Jurkat, Clone E6-1 (cell line): ENCODE results near the gene IDI1.
"Not testable (repeated sequence)": the region's sequence is repeated elsewhere in the genome, so short reads cannot be mapped to it uniquely, and the experiment has no call there.

Experiments used
- DNase-seq: peaks from one replicate; pipeline ENCODE4 v3.0.0-alpha.2; 2011; ENCODE audit warnings: low read depth, low spot score
- H3K4me3 ChIP-seq: 2 replicates; pipeline ENCODE4 v1.5.1; 2011; ENCODE audit warnings: mild to moderate bottlenecking, low read length, control low read depth, moderate library complexity

The IDI1 gene

GRCh38 chr10:1043532-1043995, 5.4 kb downstream of the IDI1 start:
- H3K4me3 ChIP-seq = no peak overlapping the region
- DNase-seq = no peak

DNA sequence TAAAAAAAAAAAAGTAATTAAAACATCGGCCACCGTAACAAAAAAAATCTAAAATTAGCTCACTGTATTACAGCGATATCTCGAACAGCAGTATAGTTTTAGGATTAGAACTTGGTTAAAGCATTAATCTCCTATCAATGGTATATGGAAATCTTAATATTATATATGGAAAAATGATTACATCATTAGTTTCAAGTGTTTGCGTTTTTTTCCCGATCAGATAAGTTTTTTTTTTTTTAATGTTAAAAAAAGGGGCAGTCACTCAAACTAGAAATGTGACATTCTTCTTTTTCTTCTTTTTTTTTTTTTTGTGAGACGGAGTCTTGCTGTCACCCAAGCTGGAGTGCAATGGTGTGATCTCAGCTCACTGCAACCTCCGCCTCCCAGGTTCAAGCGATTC, 7.4 kb downstream of the IDI1 start:
- DNase-seq = no peak
- H3K4me3 ChIP-seq = no peak overlapping the region

- no peak overlapping the region for H3K4me3 ChIP-seq
- DNase-seq = no peak
Measured at GRCh38 chr10:1040133-1040532, 8.8 kb downstream of the IDI1 start.

- not testable (repeated sequence) for H3K4me3 ChIP-seq, DNase-seq
Measured at GRCh38 chr10:1038769-1039168, 10.2 kb downstream of the IDI1 start.

DNA sequence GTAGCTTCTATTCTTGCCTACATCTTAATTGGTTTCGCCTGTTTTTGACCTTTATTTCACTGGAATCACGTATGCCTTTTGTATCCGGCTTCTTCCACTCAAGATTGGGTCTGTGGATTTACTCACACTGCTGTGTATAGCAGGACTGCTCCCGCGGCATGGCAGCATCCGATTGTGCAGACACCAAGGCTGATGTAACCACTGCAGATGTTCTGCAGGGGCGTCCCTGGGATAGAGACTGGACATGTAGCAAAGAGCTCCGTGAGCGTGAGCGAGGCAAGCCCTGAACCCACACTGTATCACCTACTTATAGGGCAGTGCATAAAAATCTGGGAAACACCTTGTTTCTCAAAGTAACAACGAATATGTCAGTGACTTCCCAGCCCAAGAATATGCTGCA, 11.8 kb downstream of the IDI1 start:
- DNase-seq = no peak
- H3K4me3 ChIP-seq = no peak overlapping the region

DNA sequence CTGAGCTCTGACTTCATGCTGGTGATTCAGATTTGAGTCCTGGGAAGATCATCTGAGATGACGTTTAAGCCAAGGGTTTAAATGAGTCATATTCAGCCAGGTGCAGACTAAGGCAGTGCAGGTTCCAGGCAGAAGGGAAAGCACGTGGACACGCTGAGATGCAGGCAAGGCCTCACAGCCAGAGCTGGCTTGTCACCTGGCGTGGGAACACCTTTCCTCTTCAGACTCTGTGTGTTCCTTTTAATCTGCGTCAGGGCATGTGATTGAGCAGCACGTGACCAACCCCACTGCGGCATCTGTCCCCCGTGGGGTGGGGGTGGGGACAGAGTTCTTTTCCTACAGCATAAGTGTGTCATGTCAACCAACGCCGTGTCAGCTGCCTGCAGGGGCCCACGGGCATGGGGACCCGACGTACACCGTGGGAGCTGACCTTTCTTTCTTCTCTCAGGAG, 12.6 kb downstream of the IDI1 start:
- H3K4me3 ChIP-seq = no peak overlapping the region
- no peak for DNase-seq

DNA sequence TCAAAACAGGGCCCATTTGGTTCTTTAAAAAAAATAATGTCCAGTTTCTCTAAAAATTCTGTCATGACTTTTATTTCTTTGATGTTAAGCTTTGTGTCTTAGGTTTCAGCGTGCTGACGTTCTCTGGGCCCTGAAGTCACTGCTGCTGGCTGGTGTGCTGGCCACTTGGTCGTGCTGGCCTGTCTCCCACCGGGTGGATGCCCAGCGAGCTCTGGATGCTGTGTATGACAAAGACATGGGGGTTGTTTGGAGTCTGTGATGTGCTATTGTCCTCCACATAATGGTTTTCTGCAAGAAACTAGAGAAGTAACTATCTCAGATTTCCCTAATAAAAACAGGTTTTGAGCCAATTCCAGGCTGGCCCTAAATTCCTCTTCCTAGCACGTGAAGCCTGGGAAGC, 13.7 kb downstream of the IDI1 start:
- no peak for DNase-seq
- no peak overlapping the region for H3K4me3 ChIP-seq

DNA sequence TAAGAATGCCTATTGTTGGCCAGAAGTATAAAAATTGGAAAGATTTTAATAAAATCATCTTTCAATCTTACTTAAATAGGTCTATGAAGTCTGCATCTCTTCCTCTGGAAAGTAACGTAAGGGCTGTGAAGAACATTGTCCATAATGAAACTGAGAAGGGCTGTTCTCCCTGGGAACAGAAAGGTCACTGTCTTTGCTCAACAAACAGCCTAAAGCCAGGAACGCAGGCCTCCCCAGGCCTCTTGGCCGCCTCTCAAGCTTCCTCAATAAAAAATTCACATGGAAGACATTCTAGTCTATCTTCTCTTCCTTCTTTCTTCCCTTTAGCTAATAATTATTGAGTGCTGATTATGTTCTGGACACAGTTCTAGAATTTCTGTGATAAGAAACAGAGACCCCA, 14.2 kb downstream of the IDI1 start:
- no peak overlapping the region for H3K4me3 ChIP-seq
- DNase-seq = no peak

DNA sequence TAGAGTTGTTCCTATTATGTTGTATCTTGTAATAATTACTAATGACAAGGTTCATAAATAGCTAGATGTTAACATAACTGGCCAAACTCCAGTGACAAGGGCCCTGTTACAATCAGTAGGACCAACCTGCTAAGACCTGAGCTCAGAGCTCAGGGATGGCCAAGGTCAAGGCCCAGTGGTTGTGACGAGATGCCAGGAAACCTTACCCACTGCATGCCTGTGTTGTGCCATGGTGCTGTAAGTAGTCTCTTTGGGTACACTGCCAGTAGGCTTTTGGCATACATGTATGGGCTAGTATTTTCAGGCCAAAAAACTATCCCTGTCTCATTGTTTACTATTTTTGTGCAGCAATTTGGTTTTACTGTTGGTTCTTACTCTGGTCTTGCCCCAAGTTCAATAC, 15.3 kb downstream of the IDI1 start:
- no peak overlapping the region for H3K4me3 ChIP-seq
- no peak for DNase-seq

- no peak overlapping the region for H3K4me3 ChIP-seq
- no peak for DNase-seq
Measured at GRCh38 chr10:1029838-1030237, 19.1 kb downstream of the IDI1 start.

- H3K4me3 ChIP-seq = no peak overlapping the region
- no peak for DNase-seq
Measured at GRCh38 chr10:1026578-1026977, 22.3 kb downstream of the IDI1 start.

DNA sequence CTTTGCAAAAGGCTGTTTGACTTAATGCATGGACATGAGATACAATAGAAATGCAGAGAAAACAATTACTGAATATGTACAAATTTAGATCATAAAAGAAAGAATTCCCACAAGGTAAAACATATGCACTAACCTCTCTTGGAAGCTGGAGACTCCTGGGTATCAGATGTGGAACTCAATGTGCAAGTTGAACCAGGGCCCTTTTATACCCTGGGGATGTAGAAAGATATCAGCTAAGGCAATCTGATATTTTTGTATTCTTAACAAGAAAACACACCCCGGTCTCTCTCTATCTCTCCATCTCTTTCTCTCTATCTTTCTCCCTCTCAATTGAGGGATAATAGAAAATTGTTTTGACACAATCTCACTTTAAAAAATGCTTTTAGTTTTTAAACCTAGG, 23.2 kb downstream of the IDI1 start, which contains the start of gene IDI2:
TSS of gene IDI2 (minus strand) at position 177 of the 400 bp plus-strand sequence. CDS start 1,136 bp downstream, outside the sequence.
- no peak within 1 kb of the TSS for H3K4me3 ChIP-seq
- DNase-seq = no peak

DNA sequence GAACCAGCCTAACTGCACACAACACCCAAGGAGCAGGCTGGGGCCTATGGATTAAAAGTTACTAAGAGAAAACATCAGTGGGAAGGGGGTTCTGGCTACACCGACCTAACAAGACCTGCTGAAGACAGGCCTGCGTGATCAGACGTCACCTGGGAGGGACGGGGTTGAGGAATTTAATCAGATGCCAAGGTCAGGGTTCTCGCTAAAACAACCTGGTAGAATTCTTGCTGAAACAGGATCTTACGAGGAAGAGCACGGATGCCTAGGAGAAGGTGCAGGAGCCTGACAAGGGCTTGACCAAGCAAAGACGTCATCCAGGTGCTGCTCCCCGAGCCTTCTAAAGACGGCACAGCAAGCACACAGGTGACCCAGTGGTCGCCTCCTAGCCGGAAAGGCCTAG, 24.8 kb downstream of the IDI1 start:
- no peak overlapping the region for H3K4me3 ChIP-seq
- no peak for DNase-seq

DNA sequence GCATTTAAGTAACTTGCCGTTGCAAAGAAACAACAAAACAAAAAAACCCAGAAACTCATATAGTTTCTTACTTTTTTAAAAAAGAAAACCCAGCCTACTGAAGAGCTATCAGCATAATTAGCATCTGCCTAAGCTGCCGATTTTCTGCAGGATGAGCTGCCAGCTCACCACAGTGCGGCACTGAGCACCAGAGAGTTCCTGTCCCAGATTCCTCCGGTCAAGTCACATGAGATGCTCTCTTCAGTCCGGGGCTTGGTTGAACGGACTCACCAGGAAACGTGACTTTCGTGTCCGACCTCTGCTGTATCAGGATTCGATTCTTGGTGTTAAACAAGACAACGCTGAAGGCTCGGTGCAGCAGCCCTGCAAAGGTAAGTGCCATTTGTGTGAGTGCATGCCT, 26.5 kb downstream of the IDI1 start:
- no peak for DNase-seq
- no peak overlapping the region for H3K4me3 ChIP-seq

- DNase-seq = no peak
- no peak overlapping the region for H3K4me3 ChIP-seq
Measured at GRCh38 chr10:1020958-1021357, 28.0 kb downstream of the IDI1 start.

- no peak for DNase-seq
- no peak overlapping the region for H3K4me3 ChIP-seq
Measured at GRCh38 chr10:1020460-1020859, 28.5 kb downstream of the IDI1 start.

- H3K4me3 ChIP-seq = no peak overlapping the region
- no peak for DNase-seq
Measured at GRCh38 chr10:1019362-1019761, 29.6 kb downstream of the IDI1 start.

GRCh38 chr10:1015688-1016087, 33.2 kb downstream of the IDI1 start:
- H3K4me3 ChIP-seq = no peak overlapping the region
- DNase-seq = no peak

DNA sequence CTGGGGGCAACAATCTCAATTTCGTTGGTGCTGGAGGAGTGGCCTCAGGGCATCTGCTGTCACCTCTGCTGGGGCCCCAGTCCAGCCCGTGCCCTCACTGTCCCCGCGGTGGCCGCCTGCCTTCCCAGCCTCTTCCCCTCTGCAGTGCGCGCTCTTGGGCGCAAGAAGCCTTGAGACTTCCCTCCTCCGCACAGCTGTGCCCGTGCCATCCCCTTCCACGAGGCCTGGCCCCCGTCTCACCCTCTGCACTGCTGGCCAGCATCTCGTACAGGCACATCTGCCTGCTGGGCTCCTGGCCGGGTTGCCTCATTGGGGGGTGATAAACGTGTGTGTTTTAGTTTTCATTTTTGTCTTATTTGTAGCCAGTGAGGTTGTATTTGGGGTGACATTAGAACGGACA, 37.2 kb downstream of the IDI1 start:
- no peak for DNase-seq

DNA sequence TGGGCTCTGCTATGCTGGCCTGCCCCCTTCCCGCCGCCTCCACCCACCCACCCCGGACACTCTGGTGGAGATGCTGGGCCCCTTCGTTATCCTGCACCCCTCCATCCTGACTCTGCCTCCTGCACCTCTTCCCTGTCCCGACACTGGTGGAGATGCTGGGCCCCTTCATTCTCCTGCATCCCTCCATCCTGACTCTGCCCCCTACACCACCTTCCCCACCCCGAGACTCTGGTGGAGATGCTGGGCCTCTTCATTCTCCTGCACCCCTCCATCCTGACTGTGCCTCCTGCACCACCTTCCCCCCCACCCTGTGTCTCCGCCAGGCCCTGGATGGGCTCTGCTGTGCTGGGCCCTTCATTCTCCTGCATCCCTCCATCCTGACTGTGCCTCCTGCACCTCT, 38.2 kb downstream of the IDI1 start:
- no peak for DNase-seq
- H3K4me3 ChIP-seq = no peak overlapping the region

More for the DNA sequence above, 37.2 kb downstream of the IDI1 start:
- no peak overlapping the region for H3K4me3 ChIP-seq

DNA sequence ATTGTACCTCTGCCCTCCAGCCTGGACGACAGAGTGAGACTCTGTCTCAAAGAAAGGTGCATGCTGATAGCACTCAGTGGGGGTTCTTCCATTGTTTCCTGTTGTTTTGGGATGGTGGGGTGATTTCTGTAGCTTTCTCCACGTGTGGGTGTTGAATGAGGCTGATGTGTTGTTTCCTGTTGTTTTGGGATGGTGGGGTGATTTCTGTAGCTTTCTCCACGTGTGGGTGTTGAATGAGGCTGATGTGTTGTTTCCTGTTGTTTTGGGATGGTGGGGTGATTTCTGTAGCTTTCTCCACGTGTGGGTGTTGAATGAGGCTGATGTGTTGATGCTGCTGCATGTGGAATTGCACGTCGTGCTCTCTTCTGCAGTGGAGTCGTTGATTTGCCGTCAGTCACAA, 39.0 kb downstream of the IDI1 start:
- not testable (repeated sequence) for DNase-seq, H3K4me3 ChIP-seq

DNA sequence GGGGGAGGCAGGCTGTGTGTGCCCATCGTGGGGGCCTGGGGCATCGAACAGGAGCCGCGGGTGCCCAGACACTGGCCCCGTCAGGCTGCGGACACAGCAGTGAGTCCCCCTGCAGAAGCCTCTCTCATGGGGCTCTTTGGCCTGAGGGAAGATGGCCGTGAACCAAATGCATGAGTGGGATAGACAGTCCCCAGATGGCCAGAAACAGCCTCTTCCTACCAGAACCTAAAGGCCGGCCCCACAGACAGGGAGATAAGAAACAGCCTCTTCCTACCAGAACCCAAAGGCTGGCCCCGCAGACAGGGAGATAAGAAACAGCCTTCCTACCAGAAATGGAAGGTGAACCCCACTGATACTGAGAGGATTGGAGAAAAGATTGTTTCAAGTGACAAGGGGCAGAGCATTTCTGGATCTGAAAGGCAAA, 39.8 kb downstream of the IDI1 start:
- H3K4me3 ChIP-seq = no peak overlapping the region
- no peak for DNase-seq
